VCaP (cell line): ENCODE results near the gene USP20.
A peak's percentile ranks its signal among the peaks of the same experiment; 100 is the strongest.

ENCODE experiments used
- H3K27ac ChIP-seq: fragments of 450-650 bp; 2 replicates; pipeline ENCODE4 v1.5.1; 2017
- CTCF ChIP-seq: fragments of 450-650 bp; conservative IDR thresholded peaks from 2 replicates; pipeline ENCODE4 v1.5.1; 2017; ENCODE audit warnings: mild to moderate bottlenecking, moderate library complexity

USP20 gene

GRCh38 chr9:129803676-129804060 is 31.6 kb upstream of the USP20 start:
- H3K27ac ChIP-seq = peak overlapping the region; percentile 77
- no peak for TF ChIP-seq CTCF

- H3K27ac ChIP-seq = 0 out of 2 replicates have a peak overlapping the region, but pooled peaks have one; percentile 1
- no peak for TF ChIP-seq CTCF
These were observed 29.2 kb upstream of the USP20 start for GRCh38 chr9:129806061-129806460.

GRCh38 chr9:129809346-129809745 is 25.9 kb upstream of the USP20 start:
- no peak for TF ChIP-seq CTCF
- H3K27ac ChIP-seq = peak overlapping the region; percentile 97

- H3K27ac ChIP-seq = peak overlapping the region; percentile 97
- TF ChIP-seq CTCF = no peak
These were observed 25.1 kb upstream of the USP20 start for GRCh38 chr9:129810116-129810515.

GRCh38 chr9:129810788-129811187 is 24.5 kb upstream of the USP20 start:
- no peak for TF ChIP-seq CTCF
- peak overlapping the region; percentile 97 for H3K27ac ChIP-seq

DNA sequence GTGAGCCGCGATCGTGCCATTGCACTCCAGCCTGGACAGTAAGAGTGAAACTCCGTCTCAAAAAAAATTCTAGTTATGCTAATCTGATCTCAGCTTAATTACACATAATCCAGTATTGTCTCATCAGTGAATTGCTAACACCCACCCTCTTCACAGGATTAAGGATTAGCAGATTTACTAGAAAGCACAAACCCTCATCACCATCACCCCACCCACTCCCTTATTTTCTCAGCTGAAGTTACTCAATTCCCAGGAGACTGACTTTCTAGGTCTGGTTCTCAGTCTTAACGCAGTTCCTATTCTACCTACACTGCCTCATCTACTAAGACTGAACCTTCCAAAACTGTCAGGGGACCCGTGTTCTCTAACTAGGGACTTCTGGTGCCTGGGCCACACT is 23.3 kb upstream of the USP20 start:
- no peak for TF ChIP-seq CTCF
- H3K27ac ChIP-seq = peak overlapping the region; percentile 97

GRCh38 chr9:129812385-129812784 is 22.9 kb upstream of the USP20 start:
- no peak for TF ChIP-seq CTCF
- peak overlapping the region; percentile 97 for H3K27ac ChIP-seq

GRCh38 chr9:129813661-129814060 is 21.6 kb upstream of the USP20 start:
- no peak for TF ChIP-seq CTCF
- H3K27ac ChIP-seq = peak overlapping the region; percentile 97
